Stimulated activated CD8-positive, alpha-beta memory T cell treated with anti-CD3 and anti-CD28 coated beads, Interleukin-7, amount 100 ng/mL, for 24 hours (primary cell): Measurements from ENCODE around the gene SLC12A8.

ENCODE experiments used
- DNase-seq: peaks from one replicate; pipeline ENCODE4 v3.0.0-alpha.2; 2020; ENCODE audit warnings: low read depth

Gene SLC12A8

GRCh38 chr3:125213946-125214542, 1.5 kb upstream of the SLC12A8 start:
- no peak for DNase-seq

- no peak for DNase-seq
Observed at GRCh38 chr3:125213364-125213755, 812 bp upstream of the SLC12A8 start.

- no peak for DNase-seq
Observed at GRCh38 chr3:125212091-125212508, 448 bp downstream of the SLC12A8 start.

- DNase-seq, result no peak
Observed at GRCh38 chr3:125211523-125212090, 941 bp downstream of the SLC12A8 start.

- DNase-seq, result no peak
Observed at GRCh38 chr3:125207949-125208568, 4.5 kb downstream of the SLC12A8 start.

- DNase-seq, result no peak
Observed at GRCh38 chr3:125207507-125207906, 5.0 kb downstream of the SLC12A8 start.

GRCh38 chr3:125206934-125207333, 5.6 kb downstream of the SLC12A8 start:
- DNase-seq, result no peak

GRCh38 chr3:125203731-125204130, 8.8 kb downstream of the SLC12A8 start:
- no peak for DNase-seq

GRCh38 chr3:125202197-125202596, 10.4 kb downstream of the SLC12A8 start:
- DNase-seq, result no peak

GRCh38 chr3:125200731-125201139, 11.8 kb downstream of the SLC12A8 start:
- DNase-seq, result no peak

GRCh38 chr3:125194849-125195601, 17.5 kb downstream of the SLC12A8 start:
- DNase-seq, result no peak

GRCh38 chr3:125194061-125194848, 18.3 kb downstream of the SLC12A8 start:
- no peak for DNase-seq

GRCh38 chr3:125192190-125193035, 20.1 kb downstream of the SLC12A8 start:
- no peak for DNase-seq

GRCh38 chr3:125191730-125192129, 20.8 kb downstream of the SLC12A8 start:
- no peak for DNase-seq

- DNase-seq, result no peak
Observed at GRCh38 chr3:125191256-125191655, 21.3 kb downstream of the SLC12A8 start.

GRCh38 chr3:125190786-125191185, 21.8 kb downstream of the SLC12A8 start:
- no peak for DNase-seq

GRCh38 chr3:125189378-125190165, 23.0 kb downstream of the SLC12A8 start:
- no peak for DNase-seq

- DNase-seq, result no peak
Observed at GRCh38 chr3:125188955-125189354, 23.6 kb downstream of the SLC12A8 start.

GRCh38 chr3:125187599-125187910, 25.0 kb downstream of the SLC12A8 start:
- no peak for DNase-seq

- DNase-seq, result no peak
Observed at GRCh38 chr3:125186800-125187598, 25.5 kb downstream of the SLC12A8 start.
